Putamen (tissue), 1 donor: Measurements from ENCODE around the gene ODAPH.

Experiments used
- DNase-seq: peaks from one replicate; pipeline ENCODE4 v3.0.0-alpha.2; 2016; ENCODE audit warnings: low spot score

The ODAPH gene

DNA sequence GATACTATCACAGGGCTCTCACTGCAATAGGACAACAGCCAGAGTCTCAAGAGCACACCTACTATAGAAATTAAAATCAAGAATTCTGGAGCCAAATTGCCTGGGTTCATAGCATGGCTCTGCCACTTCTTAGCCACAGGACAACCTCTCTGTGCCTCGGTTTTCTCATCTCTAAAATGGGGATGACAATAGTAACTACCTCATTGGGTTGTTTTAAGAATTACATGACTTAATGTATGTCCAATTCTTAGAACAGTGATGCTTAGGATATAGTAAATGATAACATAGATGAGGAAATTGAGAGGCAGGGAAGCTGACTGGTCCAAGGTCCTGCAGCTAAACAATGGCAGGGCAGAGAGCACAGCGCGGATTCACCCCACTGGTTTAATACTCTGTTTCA, 11.0 kb upstream of the ODAPH start:
- DNase-seq, result no peak

- no peak for DNase-seq
These were observed 10.3 kb upstream of the ODAPH start for GRCh38 chr4:75545526-75545925.

GRCh38 chr4:75547647-75548387, 8.0 kb upstream of the ODAPH start:
- DNase-seq, result no peak

DNA sequence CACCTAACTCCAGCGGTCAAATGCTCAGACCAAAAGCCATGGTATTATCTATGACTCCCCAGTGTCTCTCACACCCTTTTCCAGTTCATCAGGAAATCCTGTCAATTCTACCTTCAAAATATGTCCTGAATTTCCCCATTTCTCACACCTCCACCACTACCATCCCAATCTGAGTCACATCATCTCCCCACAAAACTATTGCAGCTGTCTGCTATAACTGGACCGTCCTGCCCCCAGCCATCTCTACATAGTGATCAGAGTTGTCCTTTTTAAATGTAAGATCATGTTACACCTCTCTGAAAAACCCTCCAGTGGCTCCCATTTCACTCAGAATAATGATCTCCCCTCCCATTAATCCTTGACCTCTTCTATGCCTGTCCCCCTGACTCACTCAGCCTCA, 6.8 kb upstream of the ODAPH start:
- no peak for DNase-seq

DNA sequence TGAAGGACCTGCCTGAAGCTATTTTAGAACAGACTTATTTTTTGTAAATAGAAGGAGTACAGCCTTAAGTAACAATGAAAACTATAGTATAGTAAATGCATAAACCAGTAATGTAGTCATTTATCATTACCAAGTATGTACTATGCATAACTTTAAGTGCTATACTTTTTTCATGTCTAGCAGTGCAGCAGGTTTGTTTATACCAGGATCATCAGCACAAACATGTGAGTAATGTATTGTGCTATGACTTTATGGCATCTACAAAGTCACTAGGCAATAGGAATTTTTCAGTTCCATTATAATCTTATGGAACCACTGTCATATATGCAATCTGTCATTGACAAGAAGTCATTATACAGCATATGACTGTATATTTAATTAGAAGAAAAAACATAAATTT, 3.4 kb upstream of the ODAPH start:
- no peak for DNase-seq

DNA sequence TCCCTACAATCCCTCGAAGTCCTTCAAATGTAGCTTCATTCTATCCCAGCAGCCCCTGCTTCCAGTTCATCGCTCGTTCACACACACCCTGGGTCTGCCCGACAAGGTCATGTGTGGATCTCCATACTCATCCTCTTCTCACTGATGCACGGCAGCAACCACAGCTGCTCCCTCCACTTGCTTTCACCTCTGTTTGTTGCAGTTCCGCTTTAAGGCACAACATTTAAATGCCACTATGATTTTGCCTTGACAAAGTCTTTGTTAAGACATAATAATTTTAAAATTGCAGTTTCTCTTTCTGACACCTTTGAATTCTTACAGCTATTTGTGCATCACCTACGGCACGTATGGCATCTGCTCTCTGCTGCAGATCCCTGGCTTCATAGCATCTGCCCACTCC, 1.8 kb downstream of the ODAPH start:
- no peak for DNase-seq

GRCh38 chr4:75561789-75562188, 5.9 kb downstream of the ODAPH start:
- no peak for DNase-seq

- no peak for DNase-seq
These were observed 8.2 kb downstream of the ODAPH start for GRCh38 chr4:75564023-75564422.

DNA sequence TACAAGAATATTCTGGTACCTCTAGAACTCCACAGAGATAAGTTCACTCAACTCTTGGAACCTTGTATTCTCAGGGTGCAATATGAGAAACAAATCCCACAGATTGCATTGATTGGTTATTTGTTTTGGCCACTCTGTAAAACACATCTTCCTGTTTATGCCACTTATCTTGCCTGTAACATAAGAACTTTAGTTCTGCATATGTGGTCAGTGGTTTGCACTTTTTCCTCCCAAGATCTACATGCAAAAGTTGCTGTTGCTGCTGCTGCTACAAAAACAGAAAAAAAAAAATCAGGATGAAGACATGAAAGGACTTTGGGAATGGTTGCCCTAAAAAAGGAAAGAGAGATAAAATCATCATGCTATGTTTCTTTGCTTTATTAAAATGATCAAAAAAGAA, 9.6 kb downstream of the ODAPH start:
- DNase-seq, result no peak

DNA sequence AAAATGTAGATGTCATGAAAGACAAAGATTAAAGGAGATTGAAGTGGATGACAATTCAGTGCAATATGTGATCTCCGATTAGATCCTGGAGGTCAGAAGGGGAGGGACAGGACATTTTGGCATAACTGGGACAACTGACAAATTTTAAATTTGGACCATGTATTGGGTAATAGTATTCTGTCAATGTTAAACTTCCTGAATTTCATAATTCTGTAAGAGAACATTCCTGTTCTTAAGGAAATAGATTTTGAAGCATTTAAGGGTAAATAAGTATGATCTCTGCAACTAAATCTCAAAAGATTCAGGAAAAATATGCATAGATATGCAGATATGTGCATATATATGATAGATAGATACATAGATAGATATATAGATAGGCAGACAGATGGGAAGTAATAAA, 11.0 kb downstream of the ODAPH start:
- DNase-seq, result no peak

DNA sequence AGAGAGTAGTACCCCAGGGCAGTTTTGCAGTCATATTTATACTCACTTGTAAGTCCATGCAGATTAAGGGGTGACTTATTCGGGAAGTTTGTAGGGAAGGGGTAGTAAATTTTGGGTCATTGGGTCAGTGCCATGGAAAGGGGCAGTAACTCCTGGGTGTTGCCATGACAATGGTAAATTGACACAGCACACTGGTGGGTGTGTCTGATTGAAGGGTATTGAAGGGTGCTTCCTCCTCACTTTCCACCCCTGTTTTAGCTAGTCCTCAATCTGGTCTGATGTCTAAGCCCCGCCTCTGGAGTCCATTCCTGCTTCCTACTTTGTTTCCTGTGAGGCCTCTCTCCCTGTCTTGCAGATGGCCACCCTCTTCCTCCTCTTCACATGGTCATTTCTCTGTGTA, 11.9 kb downstream of the ODAPH start:
- no peak for DNase-seq

DNA sequence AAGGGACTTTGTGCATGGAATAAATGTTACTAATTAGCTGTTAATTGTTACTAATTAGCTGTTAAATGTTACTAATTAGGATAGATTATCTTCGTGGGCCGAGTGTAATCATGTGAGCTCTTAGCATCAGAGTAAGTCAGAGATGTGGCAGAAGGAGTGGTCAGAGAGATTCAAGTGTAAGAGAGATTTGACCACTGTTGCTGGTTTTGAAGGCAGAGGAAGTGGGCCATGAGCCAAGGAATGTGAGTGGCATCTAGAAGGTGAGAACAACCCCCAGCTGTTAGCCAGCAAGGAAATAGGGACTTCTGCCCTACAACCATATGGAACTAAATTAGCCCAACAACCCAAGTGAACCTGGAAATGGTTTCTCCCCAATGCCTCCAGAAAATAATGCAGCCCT, 28.2 kb downstream of the ODAPH start:
- DNase-seq, result no peak

- no peak for DNase-seq
These were observed 37.5 kb downstream of the ODAPH start for GRCh38 chr4:75593393-75593792.

GRCh38 chr4:75596061-75596460, 40.2 kb downstream of the ODAPH start:
- DNase-seq, result no peak

GRCh38 chr4:75598390-75598789, 42.5 kb downstream of the ODAPH start:
- no peak for DNase-seq

DNA sequence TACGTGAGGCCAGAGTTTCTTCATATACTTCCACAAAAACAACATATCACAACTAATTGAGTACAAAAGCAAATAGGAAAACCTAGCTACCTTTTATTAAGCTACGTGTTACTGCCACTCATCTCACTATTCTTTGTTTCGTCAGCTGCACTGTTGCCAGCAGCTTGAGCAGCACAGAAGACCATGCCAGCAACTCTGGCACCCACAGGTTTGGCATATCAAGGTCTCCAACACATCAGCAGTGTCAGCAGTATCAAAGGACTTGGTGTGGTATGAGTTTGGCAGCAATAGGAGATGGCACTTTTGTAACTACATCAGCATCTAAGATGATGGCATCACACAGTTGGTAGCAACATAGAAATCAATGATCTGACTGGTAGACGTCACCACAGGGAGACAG, 43.8 kb downstream of the ODAPH start:
- DNase-seq, result no peak

- no peak for DNase-seq
These were observed 50.1 kb downstream of the ODAPH start for GRCh38 chr4:75605928-75606327.

- no peak for DNase-seq
These were observed 56.4 kb downstream of the ODAPH start for GRCh38 chr4:75612306-75612705.
